GM19328 (cell line): Measurements from ENCODE around the gene CRIP2.

Experiments used
- ATAC-seq: cut with Tn5 transposase; IDR thresholded peaks from one replicate; pipeline ENCODE4 v1.9.1; 2021; ENCODE audit warnings: mild to moderate bottlenecking, moderate library complexity; ENCODE audit not compliant: unreplicated experiment

The CRIP2 gene

GRCh38 chr14:105526776-105527380 lies 52.3 kb downstream of the CRIP2 start:
- ATAC-seq = no peak

DNA sequence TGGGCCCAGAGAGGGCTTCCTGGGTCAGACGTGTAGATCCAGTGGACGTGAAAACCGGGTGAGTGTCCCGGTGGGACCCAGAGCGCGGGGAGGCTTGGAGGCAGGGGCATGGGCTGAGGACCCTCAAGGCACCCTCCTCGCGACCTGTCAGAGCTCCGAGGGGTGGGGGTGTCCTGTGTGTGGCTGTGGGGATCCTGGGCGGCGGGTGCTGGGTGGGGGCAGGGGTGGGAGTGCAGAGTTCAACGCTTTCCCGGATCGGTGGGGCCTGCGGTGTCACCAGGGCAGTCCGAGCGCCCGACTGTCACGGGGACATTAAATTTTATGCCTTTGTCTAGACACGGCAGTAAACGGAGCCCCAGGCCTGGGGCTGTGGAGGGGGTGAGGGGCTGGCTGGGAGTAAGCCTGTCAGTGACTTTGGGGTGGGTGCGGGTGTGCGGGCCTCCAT lies 52.8 kb downstream of the CRIP2 start:
- no peak for ATAC-seq

DNA sequence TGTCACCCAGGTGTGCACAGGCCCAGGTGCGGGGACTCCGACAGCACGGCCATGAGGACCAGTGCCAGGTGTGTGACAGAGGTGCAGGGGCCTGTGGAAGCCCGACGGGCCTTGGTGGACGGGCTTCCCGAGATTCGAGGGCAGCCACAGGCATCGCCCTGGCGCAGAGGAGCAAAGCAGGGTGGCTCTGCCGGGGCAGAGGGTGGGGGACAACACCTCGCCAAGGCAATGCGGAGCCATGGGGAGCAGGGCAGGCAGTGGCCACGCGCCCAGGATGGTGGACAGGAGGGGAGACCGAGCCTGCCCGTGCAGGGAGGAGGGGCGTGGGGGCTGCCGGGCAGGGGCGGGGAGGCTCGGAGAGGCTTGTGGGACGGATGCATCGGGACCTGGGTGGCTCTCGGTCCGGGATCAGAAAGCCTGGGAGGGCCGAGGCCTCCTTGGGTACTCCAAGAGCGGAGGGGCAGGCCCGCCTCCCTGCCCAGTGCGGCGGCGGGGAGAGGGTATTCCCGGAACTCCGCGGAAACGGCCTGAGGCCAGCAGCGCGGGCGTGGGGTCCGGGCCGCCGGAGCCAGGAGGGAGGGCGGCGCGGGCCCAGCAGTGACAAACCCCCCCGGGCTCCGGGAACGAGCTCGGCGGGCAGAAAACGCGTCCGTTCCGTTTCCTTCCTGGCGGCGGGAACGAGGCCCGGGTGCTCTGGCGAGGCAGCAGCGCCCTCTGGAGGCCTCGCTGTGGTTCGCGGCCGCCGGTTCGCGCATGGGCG lies 53.4 kb downstream of the CRIP2 start:
- no peak for ATAC-seq

DNA sequence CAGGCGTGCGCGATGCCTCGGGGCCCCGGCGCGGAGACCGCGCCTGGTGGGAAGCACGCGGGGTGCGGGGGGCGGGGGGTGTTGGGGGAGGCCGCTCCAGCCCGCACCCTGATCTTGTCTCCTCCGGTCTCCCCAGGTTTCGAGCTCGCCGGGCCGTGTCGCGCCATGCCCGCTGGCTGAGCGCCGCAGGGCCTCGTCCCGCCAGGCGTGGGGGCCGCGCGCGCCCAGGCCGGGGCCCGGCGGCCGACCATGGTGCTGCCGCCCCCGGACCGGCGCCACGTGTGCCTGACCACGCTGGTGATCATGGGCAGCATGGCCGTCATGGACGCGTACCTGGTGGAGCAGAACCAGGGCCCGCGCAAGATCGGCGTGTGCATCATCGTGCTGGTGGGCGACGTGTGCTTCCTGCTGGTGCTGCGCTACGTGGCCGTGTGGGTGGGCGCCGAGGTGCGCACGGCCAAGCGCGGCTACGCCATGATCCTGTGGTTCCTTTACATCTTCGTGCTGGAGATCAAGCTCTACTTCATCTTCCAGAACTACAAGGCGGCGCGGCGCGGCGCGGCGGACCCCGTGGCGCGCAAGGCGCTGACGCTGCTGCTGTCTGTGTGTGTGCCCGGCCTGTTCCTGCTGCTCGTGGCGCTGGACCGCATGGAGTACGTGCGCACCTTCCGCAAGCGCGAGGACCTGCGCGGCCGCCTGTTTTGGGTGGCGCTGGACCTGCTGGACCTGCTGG lies 54.1 kb downstream of the CRIP2 start:
- ATAC-seq = no peak

DNA sequence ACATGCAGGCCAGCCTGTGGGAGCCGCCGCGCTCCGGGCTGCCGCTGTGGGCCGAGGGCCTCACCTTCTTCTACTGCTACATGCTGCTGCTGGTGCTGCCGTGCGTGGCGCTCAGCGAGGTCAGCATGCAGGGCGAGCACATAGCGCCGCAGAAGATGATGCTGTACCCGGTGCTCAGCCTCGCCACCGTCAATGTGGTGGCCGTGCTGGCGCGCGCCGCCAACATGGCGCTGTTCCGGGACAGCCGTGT lies 54.6 kb downstream of the CRIP2 start:
- no peak for ATAC-seq
